ENCODE measurements around the gene DPYSL4.
"Not testable (repeated sequence)": the region's sequence is repeated elsewhere in the genome, so short reads cannot be mapped to it uniquely, and the experiment has no call there.

Gene DPYSL4

DNA sequence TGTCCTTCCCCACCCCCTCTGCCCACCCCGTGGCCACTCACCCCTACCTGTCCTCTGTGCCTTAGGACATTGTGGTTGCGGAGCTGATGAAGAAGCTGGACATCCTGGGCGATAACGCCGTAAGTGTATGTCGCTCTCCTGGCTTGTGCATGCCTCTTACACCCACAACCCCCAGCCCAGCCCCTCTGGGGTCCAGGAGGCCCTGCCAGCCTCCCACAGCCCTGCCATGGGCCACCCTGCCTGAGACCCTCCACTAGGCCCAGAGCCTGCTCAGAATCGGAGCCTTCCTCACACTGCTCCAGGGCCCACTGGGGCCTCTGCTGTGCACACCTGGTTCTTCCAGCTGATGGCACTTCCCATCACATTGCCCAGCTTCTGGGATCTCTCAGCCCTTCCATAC, 36.8 kb upstream of the DPYSL4 start:
- no peak for DNase-seq (ENCODE audit: low spot score)

DNA sequence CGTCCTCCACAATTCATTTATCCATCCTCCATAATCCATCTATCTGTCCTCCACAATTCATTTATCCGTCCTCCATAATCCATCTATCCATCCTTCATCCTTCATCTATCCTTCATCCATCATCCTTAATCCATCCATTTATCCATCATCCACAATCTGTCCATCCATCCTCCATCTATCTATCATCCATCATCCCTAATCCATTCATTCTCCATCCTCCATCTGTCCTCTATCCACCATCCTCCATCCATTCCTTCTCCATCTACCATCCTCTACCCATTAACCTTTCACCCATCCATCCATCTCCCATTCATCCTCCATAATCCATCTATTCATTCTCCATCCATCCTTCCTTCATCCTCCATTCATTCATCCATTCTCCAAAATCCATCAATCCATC, 36.0 kb upstream of the DPYSL4 start:
- DNase-seq (ENCODE audit: low spot score): no peak

DNA sequence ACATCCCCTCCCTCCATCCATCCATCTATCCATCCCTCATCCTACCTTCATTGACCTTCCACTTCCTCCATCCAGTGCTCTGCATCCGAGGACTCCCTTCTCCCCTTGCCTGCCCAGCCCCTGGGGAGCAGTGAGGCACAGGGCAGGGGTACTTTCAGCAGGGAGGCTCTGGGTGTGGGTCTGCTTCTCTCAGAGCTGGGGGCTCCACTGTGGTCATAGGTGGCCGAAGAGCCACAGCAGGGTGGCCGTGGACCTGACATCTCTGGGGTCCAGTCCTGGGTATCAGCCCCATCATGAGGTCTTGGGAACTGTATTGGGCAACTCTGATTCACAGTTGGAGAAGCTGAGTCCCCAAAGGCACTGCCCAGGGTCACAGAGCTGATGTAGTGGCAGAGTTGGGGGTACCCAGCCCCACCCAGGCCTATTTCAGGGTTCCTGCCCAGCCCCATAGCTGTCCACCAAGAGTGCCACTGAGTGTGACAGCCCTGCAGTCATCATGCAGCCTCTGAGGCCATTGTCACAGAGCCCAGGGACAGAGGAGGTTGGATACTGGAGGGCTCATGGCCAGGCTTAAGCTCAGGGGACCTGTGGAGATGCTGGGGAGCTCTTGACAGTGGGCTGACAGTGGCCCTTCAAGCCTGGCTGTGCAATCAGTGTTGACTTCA, 35.3 kb upstream of the DPYSL4 start:
- DNase-seq (ENCODE audit: low spot score): no peak

DNA sequence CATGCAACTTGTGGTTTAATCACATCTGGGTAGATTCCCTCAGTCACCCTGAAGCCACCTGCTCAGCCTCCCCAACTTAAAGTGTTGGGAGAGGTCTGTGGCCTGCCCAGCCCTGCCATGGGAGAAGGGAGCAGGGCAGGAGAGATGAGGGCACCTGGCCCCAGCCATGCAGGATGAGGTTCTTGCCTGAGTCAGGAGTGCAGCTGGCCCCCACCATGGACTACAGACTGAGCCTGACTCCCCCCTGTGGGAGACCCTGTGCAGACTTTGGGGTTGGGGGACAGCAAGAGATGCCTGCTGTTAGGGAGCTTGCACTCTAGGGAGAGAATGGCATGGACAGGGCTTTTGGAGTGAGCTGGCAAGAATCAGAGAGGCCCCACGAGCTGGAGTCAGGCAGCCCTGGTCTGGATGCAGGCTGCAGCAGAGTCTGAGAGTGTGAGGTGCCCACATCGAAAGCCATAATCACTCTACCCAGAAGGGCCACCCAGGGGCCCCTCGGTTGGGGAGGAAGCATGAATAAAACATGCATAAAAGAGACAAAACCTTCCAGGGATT, 34.7 kb upstream of the DPYSL4 start:
- DNase-seq (ENCODE audit: low spot score): no peak

DNA sequence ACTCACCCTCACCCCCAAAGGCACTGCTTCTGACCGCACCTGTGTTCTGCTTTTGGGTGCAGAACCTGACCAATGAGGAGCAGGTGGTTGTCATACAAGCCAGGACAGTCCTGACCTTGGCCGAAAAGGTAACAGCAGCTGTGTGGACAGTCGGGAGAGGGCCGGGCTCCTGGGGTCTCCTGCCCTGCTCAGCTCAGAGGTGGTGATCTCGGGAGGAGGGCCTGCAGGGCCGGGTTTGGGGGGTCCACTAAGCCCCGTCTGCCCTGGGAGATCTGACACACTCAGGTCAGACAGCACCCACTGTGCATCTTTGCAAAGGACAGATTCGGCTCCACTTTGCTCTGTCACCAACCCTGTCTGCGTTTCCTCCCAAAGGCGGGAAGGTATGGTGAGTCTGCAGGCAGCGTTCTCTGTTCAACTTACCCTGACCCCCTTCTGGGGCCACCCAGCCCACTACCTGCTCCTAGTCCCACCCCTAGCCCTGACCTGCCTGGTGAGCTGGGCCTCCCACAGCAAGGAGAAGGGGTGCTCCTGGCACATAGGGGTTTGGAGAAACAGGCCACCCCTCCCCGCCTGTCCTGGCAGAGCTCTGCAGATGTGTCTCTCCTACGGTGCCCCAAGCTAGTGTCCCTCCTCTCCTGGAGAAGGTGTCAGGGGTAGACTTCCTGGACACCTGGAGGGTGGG, 33.7 kb upstream of the DPYSL4 start:
- DNase-seq (ENCODE audit: low spot score): no peak

DNA sequence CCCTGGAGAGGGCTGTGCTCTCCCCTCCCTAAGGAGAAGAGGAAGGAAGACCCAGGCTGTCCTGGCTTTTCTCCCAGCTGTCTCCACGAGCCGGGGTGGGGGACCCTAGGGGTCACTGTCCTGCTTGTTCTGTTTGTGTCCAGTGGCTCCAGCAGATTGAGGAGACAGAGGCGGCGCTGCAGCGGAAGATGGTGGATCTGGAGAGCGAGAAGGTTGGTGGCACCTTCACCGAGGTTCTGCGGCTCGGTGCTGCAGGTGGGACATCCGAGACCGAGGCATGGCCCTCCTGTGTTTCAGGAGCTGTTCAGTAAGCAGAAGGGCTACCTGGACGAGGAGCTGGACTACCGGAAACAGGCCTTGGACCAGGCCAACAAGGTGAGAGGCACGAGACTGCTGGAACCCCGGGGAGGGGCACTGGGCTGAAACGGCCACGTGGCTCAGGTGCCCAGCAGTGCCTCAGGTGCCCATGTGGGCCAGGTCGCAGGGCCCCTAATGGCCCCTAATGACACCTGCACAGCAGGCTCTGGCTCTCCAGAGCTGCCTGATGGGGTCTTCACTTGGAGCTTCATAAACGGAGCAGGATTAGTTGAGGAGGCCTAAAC, 33.0 kb upstream of the DPYSL4 start:
- no peak for DNase-seq (ENCODE audit: low spot score)

DNA sequence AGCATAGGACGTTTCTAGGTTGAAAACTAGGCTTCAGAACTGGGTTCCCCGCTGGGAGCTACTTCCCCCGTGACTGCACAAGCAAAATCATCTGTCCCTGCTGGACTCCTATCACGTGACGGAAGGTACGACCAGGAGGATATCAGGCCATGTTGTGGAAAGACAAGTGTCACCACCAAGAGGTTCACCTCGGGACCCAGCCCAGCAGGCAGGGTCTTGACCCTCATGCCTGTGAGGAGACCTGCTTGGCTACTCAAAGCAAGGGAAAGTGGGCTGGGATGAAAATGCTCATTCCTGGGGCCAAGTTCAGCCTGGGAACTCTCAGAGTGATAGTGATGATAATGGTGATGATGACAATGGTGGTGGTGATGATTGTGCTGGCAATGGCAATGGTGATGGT, 32.3 kb upstream of the DPYSL4 start:
- DNase-seq (ENCODE audit: low spot score): no peak

DNA sequence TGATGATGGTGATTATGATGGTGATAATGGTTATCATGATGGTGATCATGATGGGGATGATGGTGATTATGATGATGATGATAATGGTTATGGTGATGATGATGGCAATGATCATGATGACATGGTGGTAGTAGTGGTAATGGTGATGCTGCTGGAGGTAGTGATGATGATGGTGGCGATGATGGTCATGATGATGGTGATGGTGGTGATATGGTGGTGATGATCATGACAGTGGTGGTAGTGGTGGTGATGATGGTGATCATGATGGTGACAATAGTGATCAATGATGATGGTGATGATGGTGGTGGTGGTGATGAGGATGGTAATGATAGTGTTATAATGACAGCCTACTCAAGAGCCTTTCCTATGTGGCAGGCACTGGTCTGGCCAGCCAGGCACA, 31.8 kb upstream of the DPYSL4 start:
- DNase-seq (ENCODE audit: low spot score): no peak

DNA sequence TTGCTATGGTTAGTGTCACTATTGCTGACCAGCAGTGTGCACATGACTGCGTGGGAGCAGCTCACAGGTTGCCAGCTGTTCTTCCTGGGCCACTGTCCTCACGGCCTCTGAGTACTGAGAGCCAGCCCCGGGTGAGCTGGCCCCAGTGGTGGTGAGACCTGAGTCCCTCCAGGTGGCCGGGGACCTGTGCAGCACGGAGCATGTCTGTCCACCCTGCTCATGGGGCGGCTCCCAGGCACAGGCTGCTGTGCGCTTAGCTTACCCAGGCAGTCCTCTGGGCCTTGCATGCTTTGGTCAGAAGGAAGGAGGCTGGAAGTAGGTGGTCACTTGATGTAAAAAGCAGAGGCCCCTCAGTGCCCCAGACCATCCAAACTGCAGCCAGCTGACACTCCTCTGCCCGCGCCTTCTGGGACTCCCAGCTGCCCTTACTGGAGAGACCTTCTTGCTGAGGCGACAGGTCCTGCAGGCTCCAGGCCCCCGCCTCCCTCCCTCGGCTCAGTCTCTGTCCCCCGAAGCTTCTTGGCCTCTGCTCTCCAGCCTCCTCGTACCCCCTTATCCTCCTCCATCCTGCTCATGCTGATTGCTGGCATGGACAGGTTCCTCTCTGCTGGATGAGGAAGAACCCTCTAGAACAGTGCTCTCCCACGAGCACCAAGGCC, 30.9 kb upstream of the DPYSL4 start:
- no peak for DNase-seq (ENCODE audit: low spot score)

DNA sequence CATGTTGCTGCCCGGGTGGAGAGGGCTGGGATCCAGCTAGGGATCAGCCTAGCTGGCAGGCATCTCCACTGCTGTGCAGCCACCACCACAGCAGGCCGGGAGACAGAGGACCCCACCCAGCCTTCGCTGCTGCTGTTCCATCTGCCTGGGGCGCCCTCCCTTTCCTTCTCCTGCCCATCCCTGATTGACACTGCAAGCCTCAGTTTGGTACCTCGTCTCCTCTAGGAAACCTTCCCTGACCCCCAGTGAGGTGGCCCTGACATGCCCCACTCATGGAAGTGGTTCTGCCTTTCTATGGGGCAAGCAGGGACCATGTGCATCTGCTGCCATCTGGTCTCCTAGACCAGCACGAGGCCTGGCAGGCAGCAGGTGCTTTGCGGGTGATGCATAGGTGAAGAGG, 30.4 kb upstream of the DPYSL4 start:
- DNase-seq (ENCODE audit: low spot score): no peak

DNA sequence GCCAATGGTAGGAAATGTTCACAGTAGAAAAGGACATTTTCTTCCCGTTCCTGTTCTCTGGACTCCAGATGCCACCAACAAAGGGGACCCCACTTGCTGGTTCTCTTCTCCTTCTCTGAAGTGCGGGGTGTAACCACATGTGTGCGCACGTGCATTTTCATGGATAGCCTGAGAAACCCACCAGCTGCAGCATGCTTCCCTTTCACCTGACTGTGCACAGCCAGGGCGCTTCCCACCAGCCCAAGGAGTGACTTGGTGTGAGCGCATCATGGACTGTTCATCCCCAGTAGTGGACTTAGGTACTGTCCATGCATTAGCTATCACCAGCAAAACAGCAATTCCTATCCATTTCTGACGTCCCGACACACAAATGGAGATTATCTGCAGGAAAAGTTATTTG, 29.6 kb upstream of the DPYSL4 start:
- no peak for DNase-seq (ENCODE audit: low spot score)

DNA sequence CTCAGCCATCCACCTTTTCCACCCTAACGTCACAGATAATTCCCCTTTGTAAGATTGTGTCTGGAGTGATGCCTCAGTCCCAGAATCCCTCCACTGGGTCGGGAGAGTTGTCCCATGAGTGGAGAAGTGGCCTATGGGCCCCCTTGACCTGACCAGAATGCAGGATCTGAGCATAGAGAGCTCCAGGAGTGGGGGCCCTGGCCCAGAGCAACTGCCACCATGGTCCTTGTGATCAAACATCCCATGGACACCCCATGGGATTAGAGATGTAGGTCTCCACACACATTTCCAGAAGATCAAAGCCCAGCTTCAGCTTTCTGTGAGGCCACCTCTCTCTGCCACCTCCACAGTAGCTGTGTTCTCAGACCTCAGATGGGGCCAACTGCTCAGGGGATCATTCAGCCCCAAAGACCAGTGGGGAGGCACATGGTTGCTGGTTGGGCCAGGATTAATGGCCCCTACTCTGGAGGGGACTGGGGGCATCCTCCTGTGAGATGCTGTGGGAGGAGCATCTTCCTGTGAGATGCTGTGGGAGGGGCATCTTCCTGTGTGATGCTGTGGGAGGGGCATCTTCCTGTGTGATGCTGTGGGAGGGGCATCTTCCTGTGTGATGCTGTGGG, 28.5 kb upstream of the DPYSL4 start:
- no peak for DNase-seq (ENCODE audit: low spot score)

DNA sequence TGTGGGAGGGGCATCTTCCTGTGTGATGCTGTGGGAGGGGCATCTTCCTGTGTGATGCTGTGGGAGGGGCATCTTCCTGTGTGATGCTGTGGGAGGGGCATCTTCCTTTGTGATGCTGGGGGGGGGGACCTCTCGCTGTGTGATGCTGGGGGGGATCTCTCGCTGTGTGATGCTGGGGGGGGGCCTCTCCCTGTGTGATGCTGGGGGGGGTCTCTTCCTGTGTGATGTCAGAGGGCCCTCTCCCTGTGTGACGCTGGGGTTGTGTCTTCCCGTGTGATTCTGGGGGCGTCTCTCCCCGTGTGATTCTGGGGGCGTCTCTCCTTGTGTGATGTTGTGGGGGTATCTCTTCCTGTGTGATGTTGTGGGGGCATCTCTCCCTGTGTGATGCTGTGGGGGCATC, 27.9 kb upstream of the DPYSL4 start:
- DNase-seq (ENCODE audit: low spot score): no peak

DNA sequence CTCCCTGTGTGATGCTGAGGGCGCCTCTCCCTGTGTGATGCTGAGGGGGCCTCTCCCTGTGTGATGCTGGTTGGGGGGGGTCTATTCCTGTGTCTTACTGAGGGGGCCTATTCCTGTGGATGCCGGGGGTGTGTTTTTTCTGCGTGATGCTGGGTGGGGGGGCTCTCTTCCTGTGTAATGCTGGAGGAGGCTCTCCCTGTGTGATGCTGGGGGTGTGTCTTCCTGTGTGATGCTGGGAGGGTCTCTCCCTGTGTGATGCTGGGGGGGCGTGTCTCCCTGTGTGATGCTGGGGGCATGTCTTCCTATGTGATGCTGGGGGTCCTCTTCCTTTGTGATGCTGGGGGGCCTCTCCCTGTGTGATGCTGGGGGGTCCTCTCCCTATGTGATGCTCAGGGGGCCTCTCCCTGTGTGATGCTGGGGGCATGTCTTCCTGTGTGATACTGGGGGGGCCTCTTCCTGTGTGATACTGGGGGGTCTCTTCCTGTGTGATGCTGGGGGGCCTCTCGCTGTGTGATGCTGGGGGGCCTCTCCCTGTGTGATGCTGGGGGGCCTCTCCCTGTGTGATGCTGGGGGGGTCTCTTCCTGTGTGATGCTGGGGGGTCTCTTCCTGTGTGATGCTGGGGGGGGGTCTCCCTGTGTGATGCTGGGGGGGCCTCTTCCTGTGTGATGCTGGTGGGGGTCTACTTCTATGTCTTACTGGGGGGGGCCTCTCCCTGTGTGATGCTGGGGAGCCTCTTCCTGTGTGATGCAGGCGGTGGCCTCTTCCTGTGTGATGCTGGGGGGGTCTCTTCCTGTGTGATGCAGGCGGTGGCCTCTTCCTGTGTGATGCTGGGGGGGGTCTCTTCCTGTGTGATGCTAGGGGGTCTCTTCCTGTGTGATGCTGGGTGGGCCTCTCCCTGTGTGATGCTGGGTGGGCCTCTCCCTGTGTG, 27.2 kb upstream of the DPYSL4 start:
- DNase-seq (ENCODE audit: low spot score): not testable (repeated sequence)

DNA sequence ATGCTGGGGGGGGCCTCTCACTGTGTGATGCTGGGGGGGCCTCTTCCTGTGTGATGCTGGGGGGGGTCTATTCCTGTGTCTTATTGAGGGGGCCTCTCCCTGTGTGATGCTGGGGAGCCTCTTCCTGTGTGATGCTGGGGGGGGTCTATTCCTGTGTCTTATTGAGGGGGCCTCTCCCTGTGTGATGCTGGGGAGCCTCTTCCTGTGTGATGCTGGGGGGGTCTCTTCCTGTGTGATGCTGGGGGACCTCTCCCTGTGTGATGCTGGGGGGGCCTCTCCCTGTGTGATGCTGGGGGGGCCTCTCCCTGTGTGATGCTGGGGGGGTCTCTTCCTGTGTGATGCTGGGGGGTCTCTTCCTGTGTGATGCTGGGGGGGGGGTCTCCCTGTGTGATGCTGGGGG, 26.5 kb upstream of the DPYSL4 start:
- not testable (repeated sequence) for DNase-seq (ENCODE audit: low spot score)

DNA sequence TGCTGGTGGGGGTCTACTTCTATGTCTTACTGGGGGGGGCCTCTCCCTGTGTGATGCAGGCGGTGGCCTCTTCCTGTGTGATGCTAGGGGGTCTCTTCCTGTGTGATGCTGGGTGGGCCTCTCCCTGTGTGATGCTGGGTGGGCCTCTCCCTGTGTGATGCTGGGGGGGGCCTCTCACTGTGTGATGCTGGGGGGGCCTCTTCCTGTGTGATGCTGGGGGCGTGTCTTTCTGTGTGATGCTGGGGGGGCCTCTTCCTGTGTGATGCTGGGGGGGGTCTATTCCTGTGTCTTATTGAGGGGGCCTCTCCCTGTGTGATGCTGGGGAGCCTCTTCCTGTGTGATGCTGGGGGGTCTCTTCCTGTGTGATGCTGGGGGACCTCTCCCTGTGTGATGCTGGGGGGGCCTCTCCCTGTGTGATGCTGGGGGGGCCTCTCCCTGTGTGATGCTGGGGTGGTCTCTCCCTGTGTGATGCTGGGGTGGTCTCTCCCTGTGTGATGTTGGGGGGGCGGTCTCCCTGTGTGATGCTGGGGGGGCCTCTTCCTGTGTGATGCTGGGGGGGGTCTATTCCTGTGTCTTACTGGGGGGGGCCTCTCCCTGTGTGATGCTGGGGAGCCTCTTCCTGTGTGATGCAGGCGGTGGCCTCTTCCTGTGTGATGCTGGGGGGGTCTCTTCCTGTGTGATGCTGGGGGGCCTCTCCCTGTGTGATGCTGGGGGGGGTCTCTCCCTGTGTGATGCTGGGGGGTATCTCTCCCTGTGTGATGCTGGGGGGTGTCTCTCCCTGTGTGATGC, 25.7 kb upstream of the DPYSL4 start:
- not testable (repeated sequence) for DNase-seq (ENCODE audit: low spot score)

DNA sequence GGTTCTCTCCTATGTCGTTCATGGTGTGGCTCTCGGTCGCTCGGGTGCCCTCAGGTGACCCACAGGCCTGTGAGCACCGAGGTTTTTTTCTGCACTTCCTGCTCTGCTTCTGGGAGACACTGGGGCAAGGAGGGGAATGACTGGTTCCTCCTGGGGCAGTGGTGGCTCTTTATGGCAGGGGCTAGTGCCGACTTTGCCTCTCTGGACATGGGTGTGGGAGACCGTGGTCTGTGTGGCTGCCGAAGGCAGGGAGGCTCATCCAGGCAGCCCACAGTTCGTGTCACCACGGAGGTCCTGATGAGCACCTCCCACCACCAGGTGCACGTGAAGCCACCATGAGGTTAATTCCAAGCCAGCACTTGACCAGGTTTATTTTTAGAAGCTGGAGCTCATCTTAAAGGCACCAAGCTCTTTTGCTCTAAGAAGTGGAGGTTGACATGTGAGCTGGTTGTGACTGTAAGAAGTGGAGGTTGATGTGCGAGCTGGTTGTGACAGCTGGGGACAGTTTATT, 24.7 kb upstream of the DPYSL4 start:
- no peak for DNase-seq (ENCODE audit: low spot score)

DNA sequence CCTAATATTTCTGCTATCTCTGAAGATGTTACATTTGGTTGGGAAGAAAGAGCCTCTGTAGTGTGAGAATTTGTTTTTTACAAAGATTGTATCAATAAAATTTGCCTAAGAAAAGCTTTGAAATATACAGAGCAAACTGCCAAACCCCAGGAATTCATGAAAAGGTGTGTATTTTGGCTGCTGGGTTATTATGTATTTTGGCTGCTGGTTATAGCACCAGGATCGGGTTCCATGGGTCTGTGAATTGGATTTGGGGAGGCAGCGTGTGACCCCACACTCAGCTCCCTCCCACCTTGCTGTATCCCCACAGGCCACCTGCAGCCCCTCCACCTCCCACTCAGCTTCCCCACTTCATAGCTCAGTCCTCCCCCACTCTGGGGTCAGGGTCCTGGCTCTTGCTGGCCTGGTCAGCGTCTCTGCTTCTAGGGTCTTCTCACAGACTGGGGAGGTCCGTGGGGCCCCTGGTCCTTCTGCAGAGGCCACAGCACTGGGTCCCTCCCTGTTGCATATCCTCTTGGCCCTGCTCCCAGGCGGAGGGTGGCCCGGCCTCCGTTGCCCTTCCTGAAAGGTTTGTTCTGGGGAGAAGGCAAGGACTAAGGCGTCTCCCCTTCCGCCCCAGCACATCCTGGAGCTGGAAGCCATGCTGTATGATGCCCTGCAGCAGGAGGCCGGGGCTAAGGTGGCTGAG, 24.0 kb upstream of the DPYSL4 start:
- DNase-seq (ENCODE audit: low spot score): no peak

DNA sequence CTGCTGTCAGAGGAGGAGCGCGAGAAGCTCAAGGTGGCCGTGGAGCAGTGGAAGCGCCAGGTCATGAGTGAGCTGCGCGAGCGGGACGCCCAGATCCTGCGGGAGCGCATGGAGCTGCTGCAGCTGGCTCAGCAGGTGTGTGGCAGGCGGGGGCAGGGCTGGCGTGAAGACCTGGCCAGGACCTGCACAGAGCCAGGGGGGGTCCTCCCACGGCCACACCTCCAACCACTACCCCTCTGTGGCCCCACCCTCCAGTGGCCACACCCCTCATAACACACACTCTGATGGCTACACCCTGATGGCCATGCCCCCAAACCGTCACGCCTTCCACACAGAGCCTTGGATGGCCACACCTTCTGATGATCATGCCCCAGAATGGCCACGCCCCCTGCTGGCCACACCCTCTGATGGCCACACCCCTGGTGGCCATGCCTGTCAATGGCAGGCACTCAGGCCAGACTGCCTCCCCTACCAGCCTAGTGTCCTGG, 23.4 kb upstream of the DPYSL4 start:
- DNase-seq (ENCODE audit: low spot score): peak; percentile 67
